ENCODE results near the gene NES. TPM values are rescaled to one million over a fixed set of nuclear protein-coding genes. Genes with fewer than 3 reads are reported as not detected.

Gene NES, protein sequence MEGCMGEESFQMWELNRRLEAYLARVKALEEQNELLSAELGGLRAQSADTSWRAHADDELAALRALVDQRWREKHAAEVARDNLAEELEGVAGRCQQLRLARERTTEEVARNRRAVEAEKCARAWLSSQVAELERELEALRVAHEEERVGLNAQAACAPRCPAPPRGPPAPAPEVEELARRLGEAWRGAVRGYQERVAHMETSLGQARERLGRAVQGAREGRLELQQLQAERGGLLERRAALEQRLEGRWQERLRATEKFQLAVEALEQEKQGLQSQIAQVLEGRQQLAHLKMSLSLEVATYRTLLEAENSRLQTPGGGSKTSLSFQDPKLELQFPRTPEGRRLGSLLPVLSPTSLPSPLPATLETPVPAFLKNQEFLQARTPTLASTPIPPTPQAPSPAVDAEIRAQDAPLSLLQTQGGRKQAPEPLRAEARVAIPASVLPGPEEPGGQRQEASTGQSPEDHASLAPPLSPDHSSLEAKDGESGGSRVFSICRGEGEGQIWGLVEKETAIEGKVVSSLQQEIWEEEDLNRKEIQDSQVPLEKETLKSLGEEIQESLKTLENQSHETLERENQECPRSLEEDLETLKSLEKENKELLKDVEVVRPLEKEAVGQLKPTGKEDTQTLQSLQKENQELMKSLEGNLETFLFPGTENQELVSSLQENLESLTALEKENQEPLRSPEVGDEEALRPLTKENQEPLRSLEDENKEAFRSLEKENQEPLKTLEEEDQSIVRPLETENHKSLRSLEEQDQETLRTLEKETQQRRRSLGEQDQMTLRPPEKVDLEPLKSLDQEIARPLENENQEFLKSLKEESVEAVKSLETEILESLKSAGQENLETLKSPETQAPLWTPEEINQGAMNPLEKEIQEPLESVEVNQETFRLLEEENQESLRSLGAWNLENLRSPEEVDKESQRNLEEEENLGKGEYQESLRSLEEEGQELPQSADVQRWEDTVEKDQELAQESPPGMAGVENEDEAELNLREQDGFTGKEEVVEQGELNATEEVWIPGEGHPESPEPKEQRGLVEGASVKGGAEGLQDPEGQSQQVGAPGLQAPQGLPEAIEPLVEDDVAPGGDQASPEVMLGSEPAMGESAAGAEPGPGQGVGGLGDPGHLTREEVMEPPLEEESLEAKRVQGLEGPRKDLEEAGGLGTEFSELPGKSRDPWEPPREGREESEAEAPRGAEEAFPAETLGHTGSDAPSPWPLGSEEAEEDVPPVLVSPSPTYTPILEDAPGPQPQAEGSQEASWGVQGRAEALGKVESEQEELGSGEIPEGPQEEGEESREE (N-terminal part only)
- total RNA-seq, result 1 to 10 TPM; 5.3 to 8.1 TPM

DNA sequence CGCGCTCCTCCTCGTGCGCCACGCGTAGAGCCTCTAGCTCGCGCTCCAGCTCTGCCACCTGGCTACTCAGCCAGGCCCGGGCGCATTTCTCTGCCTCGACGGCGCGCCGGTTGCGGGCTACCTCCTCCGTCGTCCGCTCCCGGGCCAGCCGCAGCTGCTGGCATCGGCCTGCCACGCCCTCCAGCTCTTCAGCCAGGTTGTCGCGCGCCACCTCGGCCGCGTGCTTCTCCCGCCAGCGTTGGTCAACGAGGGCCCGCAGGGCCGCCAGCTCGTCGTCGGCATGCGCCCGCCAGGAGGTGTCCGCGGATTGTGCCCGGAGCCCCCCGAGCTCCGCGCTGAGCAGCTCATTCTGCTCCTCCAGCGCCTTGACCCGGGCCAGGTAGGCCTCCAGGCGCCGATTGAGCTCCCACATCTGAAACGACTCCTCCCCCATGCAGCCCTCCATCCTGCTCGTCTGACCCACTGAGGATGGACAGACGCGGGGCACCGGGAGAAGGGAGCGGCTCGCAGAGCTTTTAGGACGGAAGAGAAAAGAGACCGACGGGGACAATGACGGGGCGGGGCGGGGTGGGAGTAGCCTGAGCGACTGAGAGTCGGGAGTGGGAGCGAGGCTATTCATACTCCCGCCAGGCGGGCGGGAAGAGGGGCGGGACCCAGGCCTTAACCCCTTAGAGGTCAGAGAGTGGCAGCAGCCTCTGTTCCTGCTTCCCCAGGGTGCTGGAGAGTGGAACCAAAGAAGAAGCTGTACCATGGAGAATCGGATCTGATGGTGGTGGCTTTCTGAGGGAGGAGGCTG lies at the start of gene NES:
NES (minus strand) TSS at position 588 of the 796 bp plus-strand sequence; CDS start at position 445, 143 bp downstream.
- H3K36me3 ChIP-seq, result no peaks in the 10 kb centered on the region
- peaks cover 37% of the 10 kb centered on the region for H3K27me3 ChIP-seq
- peak; percentile 59 for DNase-seq
- peaks cover 8% of the 10 kb centered on the region for H3K4me1 ChIP-seq
- H3K9me3 ChIP-seq, result no peaks in the 10 kb centered on the region
- intact Hi-C loops (cut with DNase I), result no loop called here
- TF ChIP-seq, protein P1, sequence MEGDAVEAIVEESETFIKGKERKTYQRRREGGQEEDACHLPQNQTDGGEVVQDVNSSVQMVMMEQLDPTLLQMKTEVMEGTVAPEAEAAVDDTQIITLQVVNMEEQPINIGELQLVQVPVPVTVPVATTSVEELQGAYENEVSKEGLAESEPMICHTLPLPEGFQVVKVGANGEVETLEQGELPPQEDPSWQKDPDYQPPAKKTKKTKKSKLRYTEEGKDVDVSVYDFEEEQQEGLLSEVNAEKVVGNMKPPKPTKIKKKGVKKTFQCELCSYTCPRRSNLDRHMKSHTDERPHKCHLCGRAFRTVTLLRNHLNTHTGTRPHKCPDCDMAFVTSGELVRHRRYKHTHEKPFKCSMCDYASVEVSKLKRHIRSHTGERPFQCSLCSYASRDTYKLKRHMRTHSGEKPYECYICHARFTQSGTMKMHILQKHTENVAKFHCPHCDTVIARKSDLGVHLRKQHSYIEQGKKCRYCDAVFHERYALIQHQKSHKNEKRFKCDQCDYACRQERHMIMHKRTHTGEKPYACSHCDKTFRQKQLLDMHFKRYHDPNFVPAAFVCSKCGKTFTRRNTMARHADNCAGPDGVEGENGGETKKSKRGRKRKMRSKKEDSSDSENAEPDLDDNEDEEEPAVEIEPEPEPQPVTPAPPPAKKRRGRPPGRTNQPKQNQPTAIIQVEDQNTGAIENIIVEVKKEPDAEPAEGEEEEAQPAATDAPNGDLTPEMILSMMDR (IDR thresholded peaks at IDR 0.05), result no peak
- H3K9ac ChIP-seq (ENCODE audit: low read depth in 2 of 2, low read length in 2 of 2), result peak within 1 kb of the TSS; percentile 56 to 60
- H3K27ac ChIP-seq, result peak within 1 kb of the TSS; percentile 30
- peak within 1 kb of the TSS; percentile 32 for H3K4me3 ChIP-seq

DNA sequence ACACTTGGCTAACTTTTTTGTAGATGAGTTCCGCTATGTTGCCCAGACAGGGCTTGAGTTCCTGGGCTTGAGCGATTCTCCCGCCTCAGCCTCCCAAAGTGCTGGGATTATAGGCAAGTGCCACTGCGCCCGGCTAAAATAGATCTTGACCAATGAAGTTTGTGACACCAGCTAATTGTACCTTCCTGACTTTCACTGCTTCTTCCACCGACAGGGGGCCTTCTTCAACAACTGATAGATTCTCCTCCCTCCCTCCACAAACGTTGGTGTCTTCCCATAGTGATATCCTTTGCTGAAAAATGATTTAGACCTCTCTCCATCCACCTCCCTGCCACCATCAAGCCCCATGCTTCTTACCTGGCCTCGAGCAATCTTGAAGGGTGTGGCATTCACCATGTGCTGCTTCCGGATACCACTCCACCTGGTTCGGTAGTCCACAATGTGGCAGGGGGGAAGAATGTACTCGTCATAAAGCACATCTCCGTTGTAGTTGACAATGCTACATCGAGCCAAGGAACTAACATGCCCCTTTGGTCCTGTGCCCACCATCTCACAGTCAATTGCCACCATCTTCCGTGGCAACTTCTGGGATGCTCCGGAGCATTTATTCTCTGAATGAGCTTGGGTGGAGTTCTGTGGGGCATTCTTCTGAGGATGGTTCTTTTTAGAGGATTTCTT lies 49.5 kb upstream of the NES start:
- Histone ChIP-seq H3K9me3 (no peaks in the 10 kb centered on the region), H3K9ac (ENCODE audit: low read depth in 2 of 2, low read length in 2 of 2) (peak overlapping the region; percentile 43 to 84), H3K4me1 (peaks cover 28% of the 10 kb centered on the region), H3K4me3 (peak overlapping the region; percentile 24), H3K27me3 (no peaks in the 10 kb centered on the region), H3K27ac (no peak overlapping the region), H3K36me3 (peaks cover 10% of the 10 kb centered on the region)
- DNase-seq, result peak; percentile 79
- intact Hi-C loops (cut with DNase I), result loop anchor here (5.0 kb wide), 1 partner anchor 41 kb away; the partner anchor contains the start of gene PRCC
- TF ChIP-seq, protein P1 (IDR thresholded peaks at IDR 0.05), result peak; percentile 40

DNA sequence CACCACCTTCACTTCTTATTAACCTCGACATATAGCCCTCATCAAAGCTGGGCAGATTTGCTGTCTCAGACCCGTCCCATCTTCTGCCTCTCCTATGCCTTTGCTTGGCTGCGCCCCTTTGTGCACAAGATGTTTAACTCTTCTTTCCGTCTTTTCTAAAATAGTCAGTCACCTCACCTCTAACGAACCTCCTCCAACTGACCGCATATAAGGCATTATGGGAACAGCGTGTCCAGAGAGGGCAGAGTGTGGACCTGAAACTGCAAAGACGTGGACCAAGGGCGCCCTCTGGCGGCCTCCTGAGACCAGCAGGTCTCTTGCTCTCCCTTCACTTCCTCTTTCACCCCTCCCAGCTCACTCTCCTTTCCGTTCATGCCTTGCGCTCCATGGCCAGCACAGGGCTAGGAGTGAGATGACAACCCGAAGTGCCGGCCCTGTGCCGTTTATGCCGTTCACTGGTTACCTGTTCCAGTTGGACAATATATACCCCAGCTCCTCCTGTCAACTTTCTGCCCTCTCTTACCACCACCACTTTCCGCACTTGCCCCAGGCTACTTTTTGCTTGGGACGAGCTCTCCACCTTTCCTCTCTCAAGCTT lies 48.6 kb upstream of the NES start:
- Histone ChIP-seq H3K27ac (no peak overlapping the region), H3K36me3 (peaks cover 10% of the 10 kb centered on the region), H3K9ac (ENCODE audit: low read depth in 2 of 2, low read length in 2 of 2) (peak overlapping the region in 1 of 2 donors; percentile 43), H3K4me1 (peaks cover 28% of the 10 kb centered on the region), H3K27me3 (no peaks in the 10 kb centered on the region), H3K9me3 (no peaks in the 10 kb centered on the region), H3K4me3 (peak overlapping the region; percentile 24)
- DNase-seq, result peak; percentile 92
- TF ChIP-seq, protein P1 (IDR thresholded peaks at IDR 0.05), result peak; percentile 87
- intact Hi-C loops (cut with DNase I), result loop anchor here (2.0 to 5.0 kb wide), 2 partner anchors 35 to 42 kb away; partner anchors contain the start of gene PRCC

DNA sequence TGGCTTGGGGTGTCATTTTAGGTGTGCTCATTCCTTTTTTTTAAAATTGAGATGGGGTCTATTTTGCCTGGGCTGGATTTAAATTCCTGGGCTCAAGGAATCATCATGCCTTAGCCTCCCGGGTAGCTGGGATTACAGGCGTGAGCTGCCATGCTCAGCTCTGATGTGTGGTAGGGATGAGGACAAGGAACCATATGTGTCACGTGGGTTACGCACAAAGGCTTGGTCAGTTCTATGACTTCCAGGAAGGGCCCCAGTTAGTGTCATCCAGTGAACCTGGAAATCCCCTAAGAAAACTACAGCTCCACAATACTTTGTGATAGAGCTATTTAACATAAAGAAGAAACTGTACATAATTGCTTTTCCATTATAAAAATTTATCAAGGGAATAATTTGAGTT lies 44.3 kb upstream of the NES start:
- peaks cover 15% of the 10 kb centered on the region for H3K4me1 ChIP-seq
- TF ChIP-seq, protein P1 (IDR thresholded peaks at IDR 0.05), result no peak
- H3K36me3 ChIP-seq, result peaks cover 10% of the 10 kb centered on the region
- H3K27me3 ChIP-seq, result no peaks in the 10 kb centered on the region
- H3K4me3 ChIP-seq, result no peak overlapping the region
- H3K9ac ChIP-seq (ENCODE audit: low read depth in 2 of 2, low read length in 2 of 2), result no peak overlapping the region
- no peak overlapping the region for H3K27ac ChIP-seq
- DNase-seq, result no peak
- intact Hi-C loops (cut with DNase I), result no loop called here
- no peaks in the 10 kb centered on the region for H3K9me3 ChIP-seq
